Measurements from ENCODE around the gene AUNIP. TPM values are rescaled to one million over a fixed set of nuclear protein-coding genes. Genes with fewer than 3 reads are reported as not detected.

AUNIP gene
- total RNA-seq, 1 donor from 2014 or later, result 6.2 TPM

GRCh38 chr1:25786887-25787759 lies 72.1 kb downstream of the AUNIP start:
- no peak for TF ChIP-seq CTCF (conservative IDR thresholded peaks at IDR 0.05; ENCODE audit: low read depth, low read length)
- DNase-seq (ENCODE audit: low read depth), result no peak
- H3K4me3 ChIP-seq (ENCODE audit: low read depth, low read length), result no peak overlapping the region

- no peak for TF ChIP-seq CTCF (conservative IDR thresholded peaks at IDR 0.05; ENCODE audit: low read depth, low read length)
- no peak overlapping the region for H3K4me3 ChIP-seq (ENCODE audit: low read depth, low read length)
- DNase-seq (ENCODE audit: low read depth), result no peak
These were observed 73.8 kb downstream of the AUNIP start for GRCh38 chr1:25785333-25786067.

GRCh38 chr1:25784575-25785051 lies 74.6 kb downstream of the AUNIP start:
- no peak overlapping the region for H3K4me3 ChIP-seq (ENCODE audit: low read depth, low read length)
- DNase-seq (ENCODE audit: low read depth), result no peak
- no peak for TF ChIP-seq CTCF (conservative IDR thresholded peaks at IDR 0.05; ENCODE audit: low read depth, low read length)

Other genes with a start within 250 kb of the AUNIP start
- 0.63 and 1.2 TPM in 2 replicates for gene MAN1C1, start 242.7 kb downstream of the AUNIP start, total RNA-seq
- gene SELENON, start 59.3 kb downstream of the AUNIP start, total RNA-seq, result 31.2 and 35.1 TPM in 2 replicates
- gene MTFR1L, start 39.5 kb downstream of the AUNIP start, total RNA-seq, result 21.6 and 27.3 TPM in 2 replicates
- 9.4 and 15.0 TPM in 2 replicates for gene PAQR7, start 16.3 kb upstream of the AUNIP start, total RNA-seq
- 396 and 554 TPM in 2 replicates for gene STMN1, start 47.0 kb upstream of the AUNIP start, total RNA-seq
- 11.6 and 12.0 TPM in 2 replicates for gene PAFAH2, start 138.6 kb upstream of the AUNIP start, total RNA-seq
- gene EXTL1, start 162.3 kb upstream of the AUNIP start, total RNA-seq, result 0.07 and 0.12 TPM in 2 replicates
- not detected in 2 replicates for gene SLC30A2, start 186.7 kb upstream of the AUNIP start, total RNA-seq
- not detected in 2 replicates for gene TRIM63, start 208.2 kb upstream of the AUNIP start, total RNA-seq